Hepatocyte (in vitro differentiated cells): ENCODE data around the gene C16orf86.

Experiments used
- EZH2 ChIP-seq: fragments of 200-600 bp; sonication (generic); IDR thresholded peaks from 2 replicates; pipeline ENCODE4 v1.6.1; 2016; ENCODE audit warnings: antibody characterized with exemption, mild to moderate bottlenecking, borderline replicate concordance
- EZH2phosphoT487 ChIP-seq: fragments of 200-600 bp; sonication (generic); IDR thresholded peaks from one replicate; pipeline ENCODE4 v1.6.1; 2018; ENCODE audit warnings: antibody characterized with exemption, mild to moderate bottlenecking, low read depth, moderate library complexity; ENCODE audit not compliant: unreplicated experiment, severe bottlenecking
- TF ChIP-seq, protein P1 (sequence below): fragments of 200-600 bp; sonication (generic); IDR thresholded peaks from 2 replicates; pipeline ENCODE4 v1.5.1; 2016; ENCODE audit warnings: antibody characterized with exemption, mild to moderate bottlenecking; ENCODE audit not compliant: poor library complexity

DNA sequence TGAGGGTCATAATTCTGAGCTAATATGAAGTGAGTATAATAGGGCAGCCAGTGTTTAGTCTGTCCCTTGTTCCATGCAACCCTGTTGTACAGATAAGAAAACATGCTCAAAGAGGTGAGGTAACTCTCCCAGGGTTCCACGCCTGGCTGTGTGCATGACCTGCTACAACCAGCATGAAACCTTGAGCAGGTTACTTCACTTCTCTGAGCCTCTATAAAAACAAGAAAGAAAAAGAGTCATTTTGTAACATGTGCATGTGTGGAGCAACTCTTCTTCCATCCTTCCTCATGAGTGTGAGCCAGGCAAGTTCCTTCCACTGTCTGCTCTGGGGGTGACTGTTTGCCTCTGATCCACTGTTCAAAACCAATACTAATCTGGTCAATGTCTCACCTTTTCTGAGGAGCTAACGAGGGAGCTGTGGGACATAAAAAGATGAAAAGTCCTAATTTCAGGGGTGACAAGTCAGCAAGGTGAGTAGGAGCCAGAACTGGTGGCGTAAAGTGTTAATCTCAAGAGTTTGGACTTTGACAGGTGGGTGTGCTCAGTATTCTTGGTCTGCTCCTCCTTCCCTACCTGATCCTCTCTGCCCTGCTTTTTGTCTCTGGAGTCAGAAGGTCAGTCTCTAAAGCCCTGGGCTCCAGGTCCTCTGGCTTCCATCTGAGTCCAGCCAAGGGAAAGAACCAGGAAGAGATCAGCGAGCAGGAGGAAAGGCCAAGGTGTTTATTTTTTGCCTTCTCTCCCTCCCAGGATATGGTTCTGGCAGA is 31.0 kb downstream of the C16orf86 start:
- TF ChIP-seq, protein P1, sequence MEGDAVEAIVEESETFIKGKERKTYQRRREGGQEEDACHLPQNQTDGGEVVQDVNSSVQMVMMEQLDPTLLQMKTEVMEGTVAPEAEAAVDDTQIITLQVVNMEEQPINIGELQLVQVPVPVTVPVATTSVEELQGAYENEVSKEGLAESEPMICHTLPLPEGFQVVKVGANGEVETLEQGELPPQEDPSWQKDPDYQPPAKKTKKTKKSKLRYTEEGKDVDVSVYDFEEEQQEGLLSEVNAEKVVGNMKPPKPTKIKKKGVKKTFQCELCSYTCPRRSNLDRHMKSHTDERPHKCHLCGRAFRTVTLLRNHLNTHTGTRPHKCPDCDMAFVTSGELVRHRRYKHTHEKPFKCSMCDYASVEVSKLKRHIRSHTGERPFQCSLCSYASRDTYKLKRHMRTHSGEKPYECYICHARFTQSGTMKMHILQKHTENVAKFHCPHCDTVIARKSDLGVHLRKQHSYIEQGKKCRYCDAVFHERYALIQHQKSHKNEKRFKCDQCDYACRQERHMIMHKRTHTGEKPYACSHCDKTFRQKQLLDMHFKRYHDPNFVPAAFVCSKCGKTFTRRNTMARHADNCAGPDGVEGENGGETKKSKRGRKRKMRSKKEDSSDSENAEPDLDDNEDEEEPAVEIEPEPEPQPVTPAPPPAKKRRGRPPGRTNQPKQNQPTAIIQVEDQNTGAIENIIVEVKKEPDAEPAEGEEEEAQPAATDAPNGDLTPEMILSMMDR = no peak
- no peak for TF ChIP-seq EZH2
- no peak for TF ChIP-seq EZH2phosphoT487
